ENCODE measurements around the gene DCTN2.
"Not testable (repeated sequence)": the region's sequence is repeated elsewhere in the genome, so short reads cannot be mapped to it uniquely, and the experiment has no call there.

Gene DCTN2

GRCh38 chr12:57523706-57524614 lies 23.0 kb downstream of the DCTN2 start:
- Histone ChIP-seq H3K9me3 (ENCODE audit: low read length) (no peaks in the 10 kb centered on the region), H3K4me1 (ENCODE audit: insufficient read depth, low read length) (peaks cover 41% of the 10 kb centered on the region), H3K36me3 (ENCODE audit: insufficient read depth, low read length) (peaks cover 47% of the 10 kb centered on the region), H3K9ac (ENCODE audit: low read length) (peak overlapping the region; percentile 47), H3K27ac (ENCODE audit: low read depth, low read length) (peak overlapping the region; percentile 67), H3K27me3 (ENCODE audit: control insufficient read depth in 1 of 2, insufficient read depth in 2 of 2, low read length in 2 of 2) (no peaks in the 10 kb centered on the region), H3K4me3 (ENCODE audit: low read depth in 1 of 2, low read length in 2 of 2) (peak overlapping the region; percentile 55 to 71)

DNA sequence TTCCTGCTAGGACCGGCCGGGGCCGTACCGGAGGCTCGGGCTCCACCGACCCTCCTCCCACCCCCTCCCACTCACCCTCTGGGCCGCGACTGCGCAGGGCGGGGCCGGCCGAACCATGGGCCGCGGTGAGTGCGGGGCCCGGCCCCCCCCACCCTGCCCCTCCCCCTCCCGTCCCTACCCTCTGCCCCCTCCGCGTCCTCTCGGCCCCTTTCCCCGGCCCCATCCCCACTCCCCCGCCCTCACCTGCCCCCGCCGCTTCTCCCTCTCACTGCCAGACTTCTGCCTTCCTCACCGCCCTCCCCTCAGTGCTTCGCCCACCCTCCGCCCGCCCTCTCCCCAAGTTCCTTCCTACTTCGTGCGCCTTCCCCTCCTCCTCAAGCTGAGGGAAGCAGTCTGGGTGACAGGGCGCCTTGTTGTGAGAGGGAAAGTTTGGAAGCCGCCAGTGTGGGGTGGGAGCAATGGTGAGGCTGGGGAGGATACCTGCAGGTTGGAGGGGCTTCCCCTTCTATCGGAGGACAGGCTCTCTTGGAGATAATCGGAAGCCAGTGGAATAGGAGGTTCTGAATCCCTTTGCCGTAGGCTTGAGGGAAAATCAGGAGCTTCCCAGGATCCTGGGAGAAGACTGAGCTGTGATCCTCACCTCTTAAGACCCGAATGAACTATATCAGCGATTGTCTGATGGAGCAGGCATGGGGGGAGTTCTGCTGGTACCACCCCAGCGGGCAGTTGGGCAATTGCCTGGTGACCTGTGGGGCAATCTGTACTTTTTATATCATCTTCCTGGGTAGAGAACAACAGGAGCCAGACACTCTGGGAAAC lies 23.9 kb downstream of the DCTN2 start:
- peak overlapping the region; percentile 67 for H3K27ac ChIP-seq (ENCODE audit: low read depth, low read length)
- peaks cover 50% of the 10 kb centered on the region for H3K4me1 ChIP-seq (ENCODE audit: insufficient read depth, low read length)
- peak overlapping the region; percentile 47 for H3K9ac ChIP-seq (ENCODE audit: low read length)

GRCh38 chr12:57522011-57522886 lies 24.7 kb downstream of the DCTN2 start, which contains the start of gene MBD6:
MBD6 (plus strand) TSS chr12:57522824; CDS start chr12:57524304, 1,480 bp downstream.
- Histone ChIP-seq H3K27me3 (ENCODE audit: control insufficient read depth in 1 of 2, insufficient read depth in 2 of 2, low read length in 2 of 2) (no peaks in the 10 kb centered on the region), H3K9me3 (ENCODE audit: low read length) (no peaks in the 10 kb centered on the region), H3K4me3 (ENCODE audit: low read depth in 1 of 2, low read length in 2 of 2) (peak within 1 kb of the TSS; percentile 55 to 71), H3K9ac (ENCODE audit: low read length) (peak within 1 kb of the TSS; percentile 55), H3K27ac (ENCODE audit: low read depth, low read length) (peak within 1 kb of the TSS; percentile 83), H3K4me1 (ENCODE audit: insufficient read depth, low read length) (peaks cover 58% of the 10 kb centered on the region), H3K36me3 (ENCODE audit: insufficient read depth, low read length) (peaks cover 33% of the 10 kb centered on the region)

More for the DNA sequence above, 23.9 kb downstream of the DCTN2 start:
- Histone ChIP-seq H3K9me3 (ENCODE audit: low read length) (no peaks in the 10 kb centered on the region), H3K4me3 (ENCODE audit: low read depth in 1 of 2, low read length in 2 of 2) (peak overlapping the region; percentile 55 to 71), H3K27me3 (ENCODE audit: control insufficient read depth in 1 of 2, insufficient read depth in 2 of 2, low read length in 2 of 2) (no peaks in the 10 kb centered on the region), H3K36me3 (ENCODE audit: insufficient read depth, low read length) (peaks cover 39% of the 10 kb centered on the region)

GRCh38 chr12:57521525-57522010 lies 25.4 kb downstream of the DCTN2 start:
- Histone ChIP-seq H3K36me3 (ENCODE audit: insufficient read depth, low read length) (peaks cover 36% of the 10 kb centered on the region), H3K27ac (ENCODE audit: low read depth, low read length) (peak overlapping the region; percentile 83), H3K9ac (ENCODE audit: low read length) (peak overlapping the region; percentile 55), H3K4me1 (ENCODE audit: insufficient read depth, low read length) (peaks cover 63% of the 10 kb centered on the region), H3K27me3 (ENCODE audit: control insufficient read depth in 1 of 2, insufficient read depth in 2 of 2, low read length in 2 of 2) (no peaks in the 10 kb centered on the region), H3K9me3 (ENCODE audit: low read length) (no peaks in the 10 kb centered on the region), H3K4me3 (ENCODE audit: low read depth in 1 of 2, low read length in 2 of 2) (peak overlapping the region in 1 of 2 donors; percentile 58)

DNA sequence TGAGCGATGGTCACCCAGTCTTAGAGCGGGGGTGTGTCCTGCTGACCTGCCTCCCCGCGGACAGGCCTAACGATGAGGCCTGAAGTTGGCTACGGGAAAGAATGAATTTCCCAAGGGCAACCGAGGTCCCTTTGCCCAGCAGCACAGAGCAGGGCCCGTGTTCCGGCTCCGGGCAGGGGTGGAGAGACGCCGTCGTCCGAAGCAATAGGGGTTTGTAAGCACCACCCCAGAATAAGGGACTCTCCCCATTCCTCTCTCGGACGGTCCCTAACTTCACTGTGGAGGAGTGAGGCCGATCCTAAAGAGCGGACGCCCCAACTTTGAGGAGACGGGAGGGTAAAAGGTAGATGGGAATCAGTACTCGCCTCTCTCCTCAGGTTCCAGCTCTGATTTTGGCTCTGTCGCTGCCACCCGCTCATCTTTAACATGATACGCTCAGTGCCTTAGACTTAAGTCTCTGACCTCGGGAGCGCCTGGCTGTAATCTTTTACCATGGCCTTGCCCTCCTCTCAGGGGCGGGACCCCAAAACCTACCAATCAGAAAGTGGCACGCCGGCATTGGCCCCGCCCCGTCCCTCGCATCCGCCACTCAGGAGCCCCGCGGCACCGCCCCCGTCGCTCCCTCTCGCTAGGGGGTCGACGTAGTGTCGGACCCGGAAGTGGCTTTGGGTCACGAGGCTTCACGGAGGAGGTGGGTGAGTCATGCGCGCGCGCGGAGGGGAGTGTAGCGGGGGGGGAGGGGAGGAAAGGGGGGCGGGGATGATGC lies 26.8 kb downstream of the DCTN2 start, which contains the start of gene DDIT3:
DDIT3 (minus strand) TSS at position 462 of the 766 bp plus-strand sequence. CDS start 3,108 bp downstream, outside the sequence.
- Histone ChIP-seq H3K9ac (ENCODE audit: low read length) (peak within 1 kb of the TSS; percentile 97), H3K9me3 (ENCODE audit: low read length) (no peaks in the 10 kb centered on the region), H3K4me1 (ENCODE audit: insufficient read depth, low read length) (peaks cover 63% of the 10 kb centered on the region), H3K4me3 (ENCODE audit: low read depth in 1 of 2, low read length in 2 of 2) (peak within 1 kb of the TSS; percentile 85 to 89), H3K36me3 (ENCODE audit: insufficient read depth, low read length) (peaks cover 37% of the 10 kb centered on the region), H3K27me3 (ENCODE audit: control insufficient read depth in 1 of 2, insufficient read depth in 2 of 2, low read length in 2 of 2) (no peaks in the 10 kb centered on the region), H3K27ac (ENCODE audit: low read depth, low read length) (peak within 1 kb of the TSS; percentile 88)

GRCh38 chr12:57519796-57520052 lies 27.3 kb downstream of the DCTN2 start:
- peak overlapping the region; percentile 85 to 89 for H3K4me3 ChIP-seq (ENCODE audit: low read depth in 1 of 2, low read length in 2 of 2)
- peak overlapping the region; percentile 88 for H3K27ac ChIP-seq (ENCODE audit: low read depth, low read length)
- H3K9ac ChIP-seq (ENCODE audit: low read length): peak overlapping the region; percentile 97
- H3K27me3 ChIP-seq (ENCODE audit: control insufficient read depth in 1 of 2, insufficient read depth in 2 of 2, low read length in 2 of 2): no peaks in the 10 kb centered on the region
- H3K4me1 ChIP-seq (ENCODE audit: insufficient read depth, low read length): peaks cover 58% of the 10 kb centered on the region
- H3K36me3 ChIP-seq (ENCODE audit: insufficient read depth, low read length): peaks cover 37% of the 10 kb centered on the region
- no peaks in the 10 kb centered on the region for H3K9me3 ChIP-seq (ENCODE audit: low read length)

DNA sequence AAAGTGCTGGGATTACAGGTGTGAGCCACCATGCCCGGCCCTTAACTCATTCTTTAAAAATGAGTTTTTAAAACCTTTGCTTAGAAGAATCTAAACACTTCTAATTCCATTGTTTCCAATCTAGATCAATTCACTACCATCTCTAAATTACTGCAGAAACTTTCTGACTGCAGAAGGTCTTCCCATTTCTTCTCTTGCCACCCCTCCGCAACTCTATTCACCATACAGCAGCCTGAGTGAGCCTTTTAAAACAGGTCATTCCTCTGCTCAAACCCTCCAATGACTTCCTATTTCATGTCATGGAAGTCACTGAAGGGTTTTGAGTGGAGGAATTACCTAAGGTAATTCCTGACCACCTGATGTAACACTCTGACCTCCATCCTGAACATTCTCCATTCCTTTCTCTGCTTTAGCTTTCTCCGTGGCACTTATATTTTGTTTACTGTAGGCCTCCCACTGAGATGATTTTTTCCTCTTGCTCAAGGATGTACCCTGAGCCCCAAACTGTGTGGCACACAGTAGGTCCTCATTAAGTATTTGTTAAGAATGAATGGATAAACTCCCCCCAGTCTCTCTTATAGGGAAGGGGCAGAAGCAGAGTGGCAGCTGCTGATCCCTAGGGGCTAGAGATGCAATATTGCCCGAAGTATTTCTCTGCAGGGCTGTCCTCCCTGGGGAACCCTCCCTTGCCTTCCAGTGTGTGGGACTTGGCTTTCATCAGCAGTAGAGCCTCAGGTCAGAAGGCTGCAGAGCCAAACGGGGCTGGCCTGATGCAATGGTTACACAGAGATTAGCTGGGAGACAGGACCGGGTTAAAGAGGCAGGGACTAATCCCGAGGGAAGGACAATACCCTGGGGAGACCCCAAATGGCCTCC lies 27.8 kb downstream of the DCTN2 start:
- H3K4me3 ChIP-seq (ENCODE audit: low read depth in 1 of 2, low read length in 2 of 2): peak overlapping the region; percentile 85 to 89
- peaks cover 52% of the 10 kb centered on the region for H3K4me1 ChIP-seq (ENCODE audit: insufficient read depth, low read length)
- H3K9ac ChIP-seq (ENCODE audit: low read length): peak overlapping the region; percentile 97
- no peaks in the 10 kb centered on the region for H3K27me3 ChIP-seq (ENCODE audit: control insufficient read depth in 1 of 2, insufficient read depth in 2 of 2, low read length in 2 of 2)
- peak overlapping the region; percentile 88 for H3K27ac ChIP-seq (ENCODE audit: low read depth, low read length)
- no peaks in the 10 kb centered on the region for H3K9me3 ChIP-seq (ENCODE audit: low read length)
- peaks cover 37% of the 10 kb centered on the region for H3K36me3 ChIP-seq (ENCODE audit: insufficient read depth, low read length)

DNA sequence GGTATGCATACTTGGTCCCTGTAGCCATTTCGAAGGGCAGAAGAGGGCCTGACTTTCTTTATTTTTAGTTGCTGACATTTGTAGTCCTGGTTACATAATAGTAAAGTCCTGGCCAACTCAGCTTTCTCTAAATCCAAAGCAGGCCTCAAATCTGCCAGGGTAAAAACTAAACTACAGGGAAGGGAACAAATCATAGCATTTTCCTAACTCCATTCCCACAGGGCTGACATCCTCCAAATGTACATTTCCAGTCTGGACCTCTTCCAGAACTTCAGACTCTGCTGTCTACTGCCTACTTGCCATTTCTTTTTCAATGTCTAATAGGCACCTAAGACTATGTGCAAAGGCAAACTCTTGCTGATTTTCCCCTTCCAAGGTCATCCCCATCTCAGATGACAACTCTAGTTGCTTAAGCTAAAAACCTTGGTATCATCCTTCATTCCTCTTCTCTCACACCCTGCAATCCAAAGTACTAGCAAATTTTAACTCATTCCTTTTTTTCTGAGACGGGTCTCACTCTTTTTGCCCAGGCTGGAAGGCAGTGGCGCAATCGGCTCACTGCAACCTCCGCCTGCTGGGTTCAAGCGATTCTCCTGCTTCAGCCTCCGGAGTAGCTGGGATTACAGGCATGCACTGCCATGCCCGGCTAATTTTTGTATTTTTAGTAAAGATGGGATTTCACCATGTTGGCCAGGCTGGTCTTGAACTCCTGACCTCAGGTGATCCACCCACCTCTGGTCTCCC lies 28.6 kb downstream of the DCTN2 start:
- Histone ChIP-seq H3K4me3 (ENCODE audit: low read depth in 1 of 2, low read length in 2 of 2) (peak overlapping the region; percentile 1 to 89), H3K4me1 (ENCODE audit: insufficient read depth, low read length) (peaks cover 44% of the 10 kb centered on the region), H3K27me3 (ENCODE audit: control insufficient read depth in 1 of 2, insufficient read depth in 2 of 2, low read length in 2 of 2) (no peaks in the 10 kb centered on the region), H3K36me3 (ENCODE audit: insufficient read depth, low read length) (peaks cover 38% of the 10 kb centered on the region), H3K27ac (ENCODE audit: low read depth, low read length) (peak overlapping the region; percentile 88), H3K9me3 (ENCODE audit: low read length) (no peaks in the 10 kb centered on the region), H3K9ac (ENCODE audit: low read length) (peak overlapping the region; percentile 97)

GRCh38 chr12:57517718-57518117 lies 29.3 kb downstream of the DCTN2 start:
- H3K9ac ChIP-seq (ENCODE audit: low read length); H3K9me3 ChIP-seq (ENCODE audit: low read length); H3K27me3 ChIP-seq (ENCODE audit: control insufficient read depth in 1 of 2, insufficient read depth in 2 of 2, low read length in 2 of 2): not testable (repeated sequence)
- Histone ChIP-seq H3K36me3 (ENCODE audit: insufficient read depth, low read length) (peaks cover 45% of the 10 kb centered on the region), H3K4me3 (ENCODE audit: low read depth in 1 of 2, low read length in 2 of 2) (peak overlapping the region in 1 of 2 donors; percentile 89), H3K4me1 (ENCODE audit: insufficient read depth, low read length) (peaks cover 42% of the 10 kb centered on the region), H3K27ac (ENCODE audit: low read depth, low read length) (peak overlapping the region; percentile 67)

Measured in muscle layer of colon (tissue), 2 donors.